GM12878 (cell line): ENCODE data around the gene SLC4A1. TPM values are rescaled to one million over a fixed set of nuclear protein-coding genes. Genes with fewer than 3 reads are reported as not detected.

Source experiments
- ATAC-seq: fragments of 200-7000 bp; cut with Tn5 transposase; 3 replicates; pipeline ENCODE4 v1.9.1; 2020; ENCODE audit warnings: mild to moderate bottlenecking, moderate library complexity
- BruUV-seq: library from RNA; stranded (reverse); fragments of 400-500 nt; replicated peaks from 2 replicates; lab custom pipeline; 2021; lab: Mats Ljungman, UMichigan
- CTCF ChIA-PET: fragments of 300-600 bp; sonication (Branson Sonifier 250); formaldehyde crosslinking; extraction: SDS; loops from one replicate; lab custom pipeline; 2021; ENCODE audit warnings: inconsistent platforms; lab: Yijun Ruan, JAX
- POLR2A ChIA-PET: fragments of 350-600 bp; formaldehyde crosslinking; extraction: SDS; loops from one replicate; lab custom pipeline; 2021; ENCODE audit warnings: inconsistent platforms; lab: Charles Lee
- RAD21 ChIA-PET: fragments of 300-600 bp; sonication (Branson Sonifier 250); formaldehyde crosslinking; loops from one replicate; lab custom pipeline; 2023; ENCODE audit warnings: antibody characterized with exemption; ENCODE audit not compliant: unreplicated experiment; lab: Charles Lee
- SMC1A ChIA-PET: fragments of 300-600 bp; sonication (Branson Sonifier 250); formaldehyde crosslinking; loops from one replicate; lab custom pipeline; 2023; ENCODE audit not compliant: unreplicated experiment, uncharacterized antibody; lab: Charles Lee
- DNase-seq: peaks from one replicate; pipeline ENCODE4 v3.0.0-alpha.2; 2011; ENCODE audit warnings: low read depth, low spot score
- FAIRE-seq: peaks from 3 replicates; lab custom pipeline; 2011; peaks lifted over from hg19 to GRCh38; lab: Jason Lieb, UNC
- H2AFZ ChIP-seq: 2 replicates; pipeline ENCODE4 v1.6.0; 2011; ENCODE audit warnings: low read depth, low read length, control low read depth; ENCODE audit not compliant: control insufficient read depth
- H3K27ac ChIP-seq: 2 replicates; pipeline ENCODE4 v1.5.1; 2011; ENCODE audit warnings: control low read depth; ENCODE audit not compliant: control insufficient read depth, insufficient read depth
- H3K27me3 ChIP-seq, 2 experiments: replicated peaks in 1 of 2; 2 replicates each; pipeline versions ENCODE4 v1.6.0 to v1.6.1; 2011; ENCODE audit warnings: low read length in 1 of 2; ENCODE audit not compliant: control insufficient read depth in 2 of 2, insufficient read depth in 2 of 2
- H3K36me3 ChIP-seq, 2 experiments: 2 replicates each; pipeline ENCODE4 v1.5.1; 2011; ENCODE audit warnings: low read length in 1 of 2; ENCODE audit not compliant: control insufficient read depth in 2 of 2, insufficient read depth in 2 of 2
- H3K4me1 ChIP-seq: 2 replicates; pipeline ENCODE4 v1.6.1; 2011; ENCODE audit warnings: mild to moderate bottlenecking, low read length, moderate library complexity, mixed read lengths; ENCODE audit not compliant: control insufficient read depth, insufficient read depth
- H3K4me2 ChIP-seq: 2 replicates; pipeline ENCODE4 v1.6.0; 2011; ENCODE audit warnings: control low read depth; ENCODE audit not compliant: control insufficient read depth, insufficient read depth
- H3K4me3 ChIP-seq: fragments of 200-600 bp; sonication (generic); 2 replicates; pipeline ENCODE4 v1.5.1; 2016
- H3K79me2 ChIP-seq: 2 replicates; pipeline ENCODE4 v1.6.0; 2011; ENCODE audit warnings: low read length; ENCODE audit not compliant: control insufficient read depth, insufficient read depth
- H3K9ac ChIP-seq: 2 replicates; pipeline ENCODE4 v1.8.0; 2011; ENCODE audit warnings: low read length, control low read depth, mixed read lengths; ENCODE audit not compliant: control insufficient read depth, insufficient read depth
- H3K9me3 ChIP-seq: replicated peaks from 3 replicates; pipeline ENCODE4 v1.5.1; 2011; ENCODE audit warnings: mild to moderate bottlenecking, low read length; ENCODE audit not compliant: control insufficient read depth, insufficient read depth
- H4K20me1 ChIP-seq: 2 replicates; pipeline ENCODE4 v1.6.0; 2011; ENCODE audit not compliant: control insufficient read depth, insufficient read depth
- BACH1 ChIP-seq: fragments of 450-650 bp; IDR thresholded peaks from 2 replicates; pipeline ENCODE4 v1.6.1; 2017; ENCODE audit warnings: mild to moderate bottlenecking, borderline replicate concordance
- CEBPB ChIP-seq, 2 experiments: fragments of 150-350 bp in 1 of 2; IDR thresholded peaks; 2 replicates each; pipeline ENCODE4 v1.6.1; 2012 to 2014; ENCODE audit warnings: low read depth in 2 of 2, low read length in 2 of 2, borderline replicate concordance in 1 of 2, inconsistent platforms in 1 of 2
- HDGF ChIP-seq: fragments of 450-650 bp; IDR thresholded peaks from 2 replicates; pipeline ENCODE4 v1.6.1; 2016; ENCODE audit warnings: antibody characterized with exemption
- IKZF1 ChIP-seq: fragments of 450-650 bp; conservative IDR thresholded peaks from 2 replicates; pipeline ENCODE4 v1.6.1; 2017; ENCODE audit warnings: antibody characterized with exemption, mild to moderate bottlenecking
- JUND ChIP-seq: IDR thresholded peaks from 2 replicates; pipeline ENCODE4 v1.6.1; 2012; ENCODE audit warnings: low read depth, mild to moderate bottlenecking, low read length, improper control_type of control experiment, moderate library complexity
- KAT2A ChIP-seq: conservative IDR thresholded peaks from 2 replicates; pipeline ENCODE4 v1.6.1; 2011; ENCODE audit warnings: low read depth, low read length; ENCODE audit not compliant: control insufficient read depth
- KDM1A ChIP-seq: fragments of 200-600 bp; sonication (generic); IDR thresholded peaks from 2 replicates; pipeline ENCODE4 v1.6.1; 2016; ENCODE audit warnings: borderline replicate concordance
- MTA2 ChIP-seq: fragments of 450-650 bp; IDR thresholded peaks from 2 replicates; pipeline ENCODE4 v1.6.1; 2016; ENCODE audit warnings: low read depth, mild to moderate bottlenecking, moderate library complexity
- MYC ChIP-seq: IDR thresholded peaks from 2 replicates; pipeline ENCODE4 v1.6.1; 2011; ENCODE audit warnings: mild to moderate bottlenecking, low read length, moderate library complexity, inconsistent platforms; ENCODE audit not compliant: insufficient read depth, insufficient replicate concordance, insufficient read length, severe bottlenecking
- RBBP5 ChIP-seq: fragments of 200-600 bp; sonication (generic); conservative IDR thresholded peaks from 2 replicates; pipeline ENCODE4 v1.6.1; 2016
- SIN3A ChIP-seq: IDR thresholded peaks from 2 replicates; pipeline ENCODE4 v1.6.1; 2012; ENCODE audit warnings: low read depth, low read length, improper control_type of control experiment
- SMARCA5 ChIP-seq: fragments of 450-650 bp; IDR thresholded peaks from 2 replicates; pipeline ENCODE4 v1.6.1; 2017; ENCODE audit warnings: mild to moderate bottlenecking
- SP1 ChIP-seq: IDR thresholded peaks from one replicate; pipeline ENCODE4 v1.6.1; 2011; ENCODE audit warnings: low read depth, low read length
- SREBF1 ChIP-seq: IDR thresholded peaks from 2 replicates; pipeline ENCODE4 v1.6.1; 2012; ENCODE audit warnings: mild to moderate bottlenecking, low read length
- STAT3 ChIP-seq: IDR thresholded peaks from 2 replicates; pipeline ENCODE4 v1.6.1; 2011; ENCODE audit warnings: low read depth, low read length, improper control_type of control experiment
- TBL1XR1 ChIP-seq: IDR thresholded peaks from 2 replicates; pipeline ENCODE4 v1.6.1; 2012; ENCODE audit warnings: low read depth, low read length, improper control_type of control experiment
- WGBS: methylation state at CpG from one replicate; pipeline ENCODE4 v1.1.6; 2016; ENCODE audit warnings: low lambda C conversion rate; ENCODE audit not compliant: insufficient replicate concordance, insufficient coverage; ENCODE audit errors: missing lambda C conversion rate; 5-methylcytosine and 5-hydroxymethylcytosine counted together
- in situ Hi-C: fragments of 300-500 bp; cut with MboI; formaldehyde crosslinking; loops from 9 replicates; pipeline ENCODE4 v1.14.3; 2018; ENCODE audit warnings: mixed read lengths
- intact Hi-C: fragments of 100-400 bp; cut with micrococcal nuclease; formaldehyde crosslinking; loops from one replicate; pipeline ENCODE4 v1.14.2; 2022; ENCODE audit not compliant: unreplicated experiment
- polyA plus RNA-seq, 11 experiments: library from polyadenylated mRNA; depleted of rRNA in 4 of 11; unstranded in 6 of 11; stranded (reverse) in 5 of 11; fragments of >200 nt; fragmentation: Nextera tagmentation in 4 of 11; fragmentation: Illumina TruSeq in 1 of 11; extraction: Ambion mirVana in 4 of 11; extraction: Trizol in 1 of 11; gene quantifications; 1 replicate in 1 of 11; 2 replicates in 10 of 11; pipeline versions ENCODE4 v1.2.1 to v1.2.3, GENCODE V29; 2011 to 2016; ENCODE audit warnings: inconsistent platforms in 2 of 11, missing spikeins in 2 of 11, low read depth in 1 of 11
- total RNA-seq, 4 experiments: library from RNA; depleted of rRNA in 3 of 4; stranded (reverse); fragments of >200 nt in 3 of 4; fragmentation: Illumina TruSeq in 1 of 4; extraction: Trizol in 1 of 4; gene quantifications; 2 replicates each; pipeline versions ENCODE4 v1.2.1 to v1.2.3, GENCODE V29; 2013 to 2021

The SLC4A1 gene
- total and polyA plus RNA-seq, 10 of the 15 experiments (the other 5 are each of a cell fraction or from before 2014, with no cell fraction given): 0.03 TPM; not detected in 9

DNA sequence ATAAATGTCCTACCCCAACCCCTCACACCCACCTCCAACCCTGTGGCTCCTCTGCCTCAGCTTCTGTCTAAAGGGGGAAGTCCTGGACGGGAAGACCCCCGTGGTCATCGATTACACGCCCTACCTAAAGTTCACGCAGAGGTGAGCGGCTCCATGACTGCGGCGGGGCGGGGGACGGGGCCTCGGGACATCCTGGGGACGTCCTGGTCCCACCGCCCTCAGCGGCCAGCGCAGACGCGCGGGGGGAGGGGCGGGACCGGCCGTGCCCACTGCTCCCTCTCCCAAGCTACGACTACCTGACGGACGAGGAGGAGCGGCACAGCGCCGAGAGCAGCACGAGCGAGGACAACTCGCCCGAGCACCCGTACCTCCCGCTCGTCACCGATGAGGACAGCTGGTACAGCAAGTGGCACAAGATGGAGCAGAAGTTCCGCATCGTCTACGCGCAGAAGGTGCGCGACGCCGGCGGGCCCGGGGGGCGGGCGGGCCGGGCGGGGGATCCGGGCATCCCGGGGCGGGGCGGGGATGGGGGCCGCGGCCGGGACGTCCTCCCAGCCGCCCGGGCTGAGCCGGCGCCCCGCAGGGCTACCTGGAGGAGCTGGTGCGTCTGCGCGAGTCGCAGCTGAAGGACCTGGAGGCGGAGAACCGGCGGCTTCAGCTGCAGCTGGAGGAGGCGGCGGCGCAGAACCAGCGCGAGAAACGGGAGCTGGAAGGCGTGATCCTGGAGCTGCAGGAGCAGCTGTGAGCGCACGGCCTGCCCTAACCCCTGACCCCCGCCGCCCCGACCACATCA, 47.1 kb upstream of the SLC4A1 start:
- 7% methylated on average over 37 of the region's 81 CpGs for WGBS
- peak; percentile 59 for ATAC-seq
- H3K79me2 ChIP-seq: no peaks in the 10 kb centered on the region
- BruUV-seq: no TSS peak
- peaks cover 4 to 14% of the 10 kb centered on the region in 2 experiments; a peak in 3 of 4 replicates for H3K27me3 ChIP-seq
- in situ Hi-C loops (no loop called here), intact Hi-C loops (no loop called here)
- H3K4me3 ChIP-seq: peak overlapping the region; percentile 44; the same call in 1 of the 2 replicates
- peak overlapping the region; percentile 70 for H3K4me2 ChIP-seq
- H3K9me3 ChIP-seq: no peaks in the 10 kb centered on the region
- FAIRE-seq: peak; percentile 65
- H3K9ac ChIP-seq: no peak overlapping the region
- H3K36me3 ChIP-seq: peaks cover 0 to 5% of the 10 kb centered on the region in 2 experiments; a peak in 3 of 4 replicates
- ChIA-PET CTCF (no interaction called here), SMC1A (no interaction called here), POLR2A (interaction anchor here (0.5 kb wide), 1 partner anchor 36 kb away, joined by 3 read pairs; no protein-coding TSS in a partner anchor), RAD21 (no interaction called here)
- no peak for DNase-seq
- 0 out of 2 replicates have a peak, but pooled peaks cover 2% of the 10 kb centered on the region for H4K20me1 ChIP-seq
- H3K4me1 ChIP-seq: peaks cover 14% of the 10 kb centered on the region
- H2AFZ ChIP-seq: peak overlapping the region; percentile 61
- TF ChIP-seq KDM1A (no peak), HDGF (no peak), MYC (no peak), MTA2 (no peak), SIN3A (no peak), JUND (no peak), TBL1XR1 (no peak), CEBPB (IDR thresholded peaks at IDR 0.05; ENCODE audit: borderline replicate concordance in 1 of 2, low read depth in 2 of 2, low read length in 2 of 2) (no peak), SMARCA5 (no peak), KAT2A (no peak), SREBF1 (no peak), RBBP5 (no peak), STAT3 (no peak), BACH1 (no peak), SP1 (no peak), IKZF1 (no peak)
- no peak overlapping the region for H3K27ac ChIP-seq
